HCEC 1CT (cell line): Measurements from ENCODE around the gene EIF4B.
"Not testable (repeated sequence)": the region's sequence is repeated elsewhere in the genome, so short reads cannot be mapped to it uniquely, and the experiment has no call there.

Source experiments
- DNase-seq: peaks from one replicate; pipeline ENCODE4 v3.0.0-alpha.2; 2017

Gene EIF4B

DNA sequence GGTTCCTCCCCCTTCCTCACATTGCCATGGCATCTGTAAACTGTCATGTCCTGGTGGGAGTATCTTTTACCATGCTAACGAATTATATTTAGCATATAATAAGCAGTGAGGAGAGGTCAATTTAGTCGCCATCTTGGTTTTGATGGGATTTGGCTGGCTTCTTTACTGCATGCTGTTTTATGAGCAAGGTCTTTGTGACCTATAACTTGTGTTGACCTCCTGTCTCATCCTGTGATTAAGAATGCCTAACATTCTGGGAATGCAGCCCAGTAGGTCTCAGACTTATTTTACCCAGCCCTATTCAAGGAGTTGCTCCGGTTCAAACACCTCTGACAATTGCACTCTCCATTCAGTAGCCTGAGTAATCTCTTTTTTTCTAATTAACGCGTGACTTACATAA is 2.1 kb upstream of the EIF4B start:
- peak; percentile 55 for DNase-seq

DNA sequence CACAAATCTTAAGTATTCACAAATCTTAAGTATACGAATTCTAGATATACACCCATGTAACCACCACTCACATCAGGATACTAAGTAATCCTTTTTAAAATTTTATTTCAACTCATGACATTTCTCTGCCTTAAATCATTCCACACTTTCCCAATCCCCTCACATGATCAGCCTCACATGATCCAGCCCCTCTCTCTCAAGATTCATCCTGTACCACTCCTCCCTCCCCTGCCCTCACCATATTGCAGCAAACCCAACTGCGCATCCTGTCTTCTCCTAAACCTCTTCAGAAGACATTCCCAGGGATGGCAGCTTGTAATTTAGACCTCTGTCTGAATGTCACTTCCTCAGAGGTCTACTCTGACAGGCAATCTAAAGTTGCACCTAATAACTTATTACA is 1.7 kb upstream of the EIF4B start:
- DNase-seq: peak; percentile 13

DNA sequence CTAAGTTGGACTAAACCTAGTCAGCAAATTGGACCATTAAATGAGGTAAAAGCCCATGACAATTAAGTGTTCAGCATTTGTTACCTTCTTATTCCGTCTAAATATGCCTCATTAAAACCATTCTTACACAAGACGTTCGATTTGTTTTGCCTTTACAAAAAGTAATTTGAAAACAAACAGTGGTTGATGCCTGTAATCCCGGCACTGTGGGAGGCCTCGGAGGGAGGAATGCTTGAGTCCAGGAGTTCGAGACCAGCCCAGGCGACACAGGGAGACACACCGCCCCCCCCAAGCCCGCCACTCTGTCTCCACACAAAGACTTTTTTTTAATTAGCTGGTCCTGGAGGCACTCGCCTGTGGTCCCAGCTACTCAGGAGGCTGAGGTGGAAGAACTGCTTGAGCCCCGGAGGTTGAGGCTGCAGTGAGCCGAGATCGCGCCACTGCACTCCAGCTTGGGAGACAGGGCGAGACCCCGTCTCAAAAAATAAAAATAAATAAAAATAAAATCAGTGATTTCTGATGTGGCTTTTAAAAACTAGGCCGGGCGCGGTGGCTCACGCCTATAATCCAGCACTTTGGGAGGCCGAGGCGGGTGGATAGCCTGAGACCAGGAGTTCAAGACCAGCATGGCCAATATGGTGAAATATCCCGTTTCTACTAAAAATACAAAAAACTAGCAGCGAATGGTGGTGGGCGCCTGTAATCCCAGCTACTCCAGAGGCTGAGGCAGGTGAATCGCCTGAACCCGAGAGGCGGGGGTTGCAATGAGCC is 856 bp upstream of the EIF4B start:
- no peak for DNase-seq

DNA sequence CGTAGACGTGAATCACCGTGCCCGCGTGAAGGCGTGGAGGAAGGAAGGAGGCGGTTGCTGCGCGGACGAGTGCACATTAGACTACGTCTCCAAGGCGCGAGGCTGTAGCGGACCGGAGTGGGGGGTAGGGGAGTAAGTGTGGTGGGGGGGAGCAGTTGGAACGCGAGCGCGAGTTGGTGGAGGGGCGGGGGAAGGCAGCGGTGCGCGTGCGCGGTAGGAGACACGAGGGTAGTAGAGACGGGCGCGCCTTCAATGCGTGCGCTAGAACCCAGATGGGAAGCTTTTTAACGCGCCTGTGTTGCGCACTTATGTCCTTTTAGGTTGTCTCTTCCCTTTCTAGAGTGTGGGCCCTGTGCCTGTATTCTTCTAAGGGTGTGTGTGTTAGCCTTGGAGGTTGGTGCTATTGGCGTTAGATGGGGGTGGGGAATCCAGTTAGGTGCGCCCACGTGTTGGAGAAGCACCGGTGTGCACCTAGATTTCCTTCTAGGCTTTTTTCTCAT is 604 bp downstream of the EIF4B start:
- DNase-seq: peak; percentile 70

DNA sequence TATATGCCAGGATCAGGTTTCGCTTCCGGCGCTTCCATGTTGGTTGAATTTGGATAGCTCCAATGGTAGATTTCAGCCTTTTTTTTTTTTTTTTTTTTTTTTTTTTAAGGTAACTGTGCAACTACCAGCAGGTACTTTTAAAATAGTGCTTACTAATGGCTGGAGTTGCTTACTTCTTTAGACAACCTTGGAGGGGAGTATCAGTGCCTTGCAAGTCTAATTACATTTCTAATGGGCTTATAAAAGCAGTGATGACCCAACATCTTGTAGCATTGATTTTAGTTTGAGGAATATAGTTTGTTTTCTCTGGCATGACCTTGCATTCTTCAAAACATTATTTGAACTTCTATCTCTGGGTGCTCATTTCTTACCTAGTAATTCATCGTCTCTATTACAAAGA is 1.1 kb downstream of the EIF4B start:
- DNase-seq: no peak

DNA sequence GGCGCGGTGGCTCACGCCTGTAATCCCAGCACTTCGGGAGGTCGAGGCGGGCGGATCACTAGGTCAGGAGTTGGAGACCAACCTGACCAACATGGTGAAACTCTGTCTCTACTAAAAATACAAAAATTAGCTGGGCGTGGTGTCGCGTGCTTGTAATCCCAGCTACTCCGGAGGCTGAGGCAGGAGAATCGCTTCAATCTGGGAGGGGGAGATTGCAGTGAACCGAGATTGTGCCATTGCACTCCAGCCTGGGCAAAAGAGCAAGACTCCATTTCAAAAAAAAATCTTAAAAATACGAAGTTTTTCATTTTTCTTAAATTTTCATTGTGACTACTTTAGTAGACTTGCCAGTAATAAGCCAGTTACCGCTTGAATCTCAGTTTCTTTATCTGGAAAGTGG is 2.5 kb downstream of the EIF4B start:
- DNase-seq: not testable (repeated sequence)

DNA sequence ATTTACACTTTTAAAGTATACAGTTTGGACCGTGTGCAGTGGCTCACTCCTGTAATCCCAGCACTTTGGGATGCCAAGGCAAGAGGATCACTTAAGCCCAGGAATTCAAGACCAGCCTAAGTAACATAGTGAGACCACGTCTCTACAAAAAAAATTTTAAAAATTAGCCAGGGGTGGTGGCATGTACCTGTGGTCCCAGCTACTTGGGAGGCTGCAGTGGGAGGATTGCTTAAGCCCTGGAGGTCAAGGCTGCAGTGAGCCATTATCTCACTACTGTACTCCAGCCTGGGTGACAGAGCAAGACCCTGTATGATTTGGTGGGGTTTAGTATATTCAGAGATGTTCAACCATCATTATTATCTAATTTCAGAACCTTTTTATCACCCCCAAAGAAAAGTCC is 4.7 kb downstream of the EIF4B start:
- DNase-seq: no peak

DNA sequence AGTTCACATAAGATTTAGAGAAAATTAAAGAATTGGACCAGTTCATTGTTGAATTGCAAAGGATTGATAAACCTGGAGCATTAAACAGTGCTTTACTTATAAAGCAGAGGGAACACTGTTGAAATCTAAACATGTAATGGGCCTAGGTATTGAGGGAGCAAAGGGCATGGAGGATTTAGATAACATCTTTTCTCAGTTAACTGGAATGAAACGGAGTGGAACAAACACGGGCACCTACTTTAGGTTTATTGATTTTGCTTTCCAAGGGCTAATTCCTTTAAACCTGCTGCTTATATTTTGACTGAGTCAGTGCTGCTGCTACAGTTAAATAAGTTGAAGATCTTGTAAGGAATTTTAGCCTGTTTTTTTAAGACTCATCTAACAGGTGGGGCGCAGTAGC is 5.6 kb downstream of the EIF4B start:
- no peak for DNase-seq

DNA sequence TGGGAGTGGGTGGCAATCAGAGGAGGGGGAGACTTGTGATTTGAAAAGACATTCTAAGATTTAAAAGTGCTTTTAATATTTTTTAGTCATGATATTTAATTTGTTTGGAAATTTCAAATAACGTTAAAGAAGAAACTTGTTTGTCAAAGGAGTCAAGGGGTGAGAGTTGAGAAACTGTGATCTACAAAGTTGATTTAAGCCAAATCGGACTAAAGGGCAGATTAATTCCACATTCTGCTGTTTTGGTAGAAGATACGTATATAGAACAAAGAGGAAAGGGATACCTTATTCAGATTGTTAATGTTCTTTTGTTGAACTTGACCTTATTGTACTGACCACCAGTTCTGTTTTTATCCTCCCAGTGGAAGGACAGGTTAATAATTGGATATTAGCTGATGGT is 6.7 kb downstream of the EIF4B start:
- no peak for DNase-seq

DNA sequence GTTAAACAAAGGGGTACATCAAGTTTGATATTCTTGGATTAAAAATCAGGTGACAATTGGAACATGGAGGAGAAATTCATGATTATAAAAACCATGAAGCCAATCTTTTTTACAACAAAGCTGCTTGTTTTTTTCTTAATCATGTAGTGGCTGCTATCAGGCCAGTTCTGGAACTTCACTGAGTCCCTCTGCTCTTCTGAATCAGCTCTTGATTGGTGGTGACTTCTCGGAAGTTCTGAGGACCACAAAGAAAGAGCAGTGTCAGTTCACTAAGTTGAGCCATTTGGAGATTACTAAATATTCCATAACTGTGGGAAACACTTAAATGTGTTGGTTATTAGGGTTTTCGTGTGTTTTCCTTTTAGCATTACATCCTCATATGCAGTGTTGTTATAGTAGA is 8.5 kb downstream of the EIF4B start:
- no peak for DNase-seq

DNA sequence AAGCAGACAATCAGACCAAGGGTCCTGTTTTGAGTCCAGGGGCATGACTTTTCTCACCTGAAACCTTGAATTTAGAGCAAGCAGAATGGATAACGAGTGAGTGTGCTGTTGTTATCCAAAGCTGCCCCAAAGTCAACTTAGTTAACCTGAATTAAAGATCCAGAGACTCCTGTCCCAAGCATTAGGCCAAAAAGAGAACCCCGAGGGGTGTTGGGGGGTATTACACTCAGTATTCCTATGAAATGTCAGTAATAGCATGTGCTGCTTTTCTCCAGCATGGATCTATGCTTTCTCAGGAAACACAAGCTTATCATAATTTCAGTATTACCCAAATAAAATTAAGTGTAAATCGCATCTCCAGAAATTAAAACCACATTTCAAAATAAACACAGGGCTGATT is 19.0 kb downstream of the EIF4B start:
- no peak for DNase-seq

DNA sequence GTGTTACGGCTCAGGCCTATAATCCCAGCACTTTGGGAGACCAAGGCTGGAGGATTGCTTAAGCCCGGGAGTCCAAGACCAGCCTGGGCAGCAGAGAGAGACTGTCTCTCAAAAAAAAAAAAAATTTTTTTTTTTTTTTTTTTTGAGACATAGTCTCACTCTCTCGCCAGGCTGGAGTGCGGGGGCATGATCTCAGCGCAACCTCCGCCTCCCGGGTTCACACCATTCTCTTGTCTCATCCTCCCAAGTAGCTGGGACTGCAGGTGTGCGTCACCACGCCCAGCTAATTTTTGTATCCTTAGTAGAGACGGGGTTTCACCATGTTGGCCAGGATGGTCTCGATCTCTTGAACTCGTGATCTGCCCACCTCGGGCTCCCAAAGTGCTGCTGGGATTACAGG is 20.8 kb downstream of the EIF4B start:
- DNase-seq: not testable (repeated sequence)

DNA sequence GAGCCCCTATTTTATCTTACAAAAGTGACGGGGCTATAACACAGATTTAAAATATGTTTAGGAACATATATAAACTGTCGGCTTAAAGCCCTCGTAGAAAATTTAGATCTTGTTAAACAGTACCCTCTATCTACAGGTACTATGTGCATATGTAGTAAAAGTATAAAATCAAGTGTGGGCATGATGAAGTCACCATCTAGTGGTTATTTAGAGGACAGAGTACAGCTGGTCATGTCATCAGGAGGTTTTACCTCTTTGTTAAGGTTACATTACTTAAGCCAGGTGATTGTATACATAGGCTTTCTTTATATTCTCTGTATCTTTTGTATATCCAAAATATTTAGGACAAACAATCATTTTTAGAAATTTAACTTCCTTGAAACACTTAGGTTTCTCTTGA is 25.4 kb downstream of the EIF4B start:
- no peak for DNase-seq

DNA sequence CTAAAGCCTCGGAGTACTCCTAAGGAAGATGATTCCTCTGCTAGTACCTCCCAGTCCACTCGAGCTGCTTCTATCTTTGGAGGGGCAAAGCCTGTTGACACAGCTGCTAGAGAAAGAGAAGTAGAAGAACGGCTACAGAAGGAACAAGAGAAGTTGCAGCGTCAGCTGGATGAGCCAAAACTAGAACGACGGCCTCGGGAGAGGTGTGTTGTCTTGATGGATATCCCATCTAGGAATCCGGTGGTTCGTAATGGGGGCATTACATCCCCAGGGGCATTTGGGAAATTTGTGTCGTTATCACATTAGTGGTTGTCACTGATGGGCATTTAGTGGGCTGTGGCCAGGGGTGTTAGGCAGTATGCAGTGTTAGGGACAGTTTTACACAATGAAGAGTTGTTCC is 27.6 kb downstream of the EIF4B start:
- DNase-seq: not testable (repeated sequence)

DNA sequence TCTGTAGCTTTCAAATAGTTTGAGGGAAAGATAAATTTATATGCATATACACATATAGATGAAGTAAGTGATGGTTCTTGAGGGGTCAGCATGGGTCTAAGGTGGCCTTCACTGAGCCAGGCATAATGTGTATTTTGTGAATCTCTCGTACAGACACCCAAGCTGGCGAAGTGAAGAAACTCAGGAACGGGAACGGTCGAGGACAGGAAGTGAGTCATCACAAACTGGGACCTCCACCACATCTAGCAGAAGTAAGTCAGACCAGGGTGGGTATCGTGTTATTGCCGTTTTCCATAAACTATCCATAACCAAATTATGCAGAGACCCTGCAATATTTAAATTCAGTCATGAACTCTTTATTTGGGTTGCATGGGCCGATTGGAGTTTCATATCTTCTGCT is 28.2 kb downstream of the EIF4B start:
- no peak for DNase-seq

DNA sequence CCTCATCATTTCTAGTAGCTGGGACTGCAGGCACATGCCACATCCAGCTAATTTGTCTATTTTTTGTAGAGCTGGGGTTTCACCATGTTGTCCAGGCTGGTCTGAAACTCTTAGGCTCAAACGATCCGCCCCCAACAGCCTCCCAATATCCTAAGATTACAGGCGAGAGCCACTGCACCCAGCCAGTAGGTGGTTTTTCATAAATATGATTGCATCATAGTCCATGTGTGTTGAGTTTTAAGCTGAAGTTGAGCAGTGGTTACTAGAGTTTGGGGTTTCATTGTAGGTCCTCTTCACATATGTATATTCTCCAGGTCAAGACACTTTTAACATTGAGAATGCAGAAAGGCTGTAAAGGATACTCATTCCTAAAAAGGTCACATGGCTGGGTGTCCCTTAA is 30.5 kb downstream of the EIF4B start:
- no peak for DNase-seq

DNA sequence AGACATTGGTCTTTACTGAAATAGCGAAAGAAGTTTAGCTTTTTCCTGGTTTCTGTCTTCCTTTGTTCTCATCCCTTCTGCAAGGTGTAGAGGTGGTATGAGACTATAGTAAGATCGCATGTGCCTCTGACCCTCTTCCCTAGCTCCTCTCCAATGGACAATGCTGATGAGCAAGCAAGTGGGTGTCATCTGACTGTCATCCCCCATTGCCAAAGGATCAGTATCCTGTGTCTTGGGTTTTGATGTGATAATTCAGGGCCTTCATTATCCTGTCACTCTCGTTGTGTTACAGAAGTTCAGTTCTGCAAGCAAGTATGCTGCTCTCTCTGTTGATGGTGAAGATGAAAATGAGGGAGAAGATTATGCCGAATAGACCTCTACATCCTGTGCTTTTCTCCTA is 33.6 kb downstream of the EIF4B start:
- no peak for DNase-seq

DNA sequence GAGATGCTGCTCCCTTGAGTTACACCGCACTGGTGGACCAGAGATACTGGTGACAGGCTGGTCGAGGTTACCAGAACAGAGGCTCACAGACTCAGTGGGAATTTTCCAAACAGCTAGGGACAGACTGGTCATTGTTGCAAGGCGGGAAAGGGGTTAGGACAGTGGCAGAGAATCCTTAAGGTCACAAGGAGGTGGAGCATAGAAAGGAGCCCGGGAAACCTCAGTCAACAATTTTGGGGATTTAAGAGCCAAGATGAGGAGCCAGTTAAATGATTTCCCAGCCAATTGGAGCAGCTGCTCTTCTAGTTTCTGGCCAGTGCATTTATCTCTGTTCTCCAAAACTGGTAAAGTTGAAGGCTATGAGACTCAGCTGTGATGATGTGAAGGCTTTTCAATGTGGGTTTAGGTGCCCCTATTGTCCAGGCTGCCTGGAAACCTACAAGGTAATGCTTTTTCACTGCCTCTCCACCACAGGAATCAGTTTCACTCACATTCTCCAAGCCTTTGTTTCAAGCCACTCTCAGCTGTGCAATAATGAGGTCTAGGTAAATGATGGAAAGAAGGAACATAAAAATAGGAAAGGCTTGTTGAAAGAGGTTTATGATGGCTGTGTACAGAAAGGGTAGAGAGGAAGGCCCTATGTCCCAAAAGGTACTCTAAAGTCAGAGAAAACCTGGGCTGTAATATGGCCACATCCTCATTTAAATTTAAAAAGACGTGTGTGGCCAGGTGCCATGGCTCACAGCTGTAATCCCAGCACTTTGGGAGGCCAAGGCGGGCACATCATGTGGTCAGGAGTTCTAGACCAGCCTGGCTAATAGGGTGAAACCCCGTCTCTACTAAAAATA is 36.6 kb downstream of the EIF4B start:
- DNase-seq: no peak

DNA sequence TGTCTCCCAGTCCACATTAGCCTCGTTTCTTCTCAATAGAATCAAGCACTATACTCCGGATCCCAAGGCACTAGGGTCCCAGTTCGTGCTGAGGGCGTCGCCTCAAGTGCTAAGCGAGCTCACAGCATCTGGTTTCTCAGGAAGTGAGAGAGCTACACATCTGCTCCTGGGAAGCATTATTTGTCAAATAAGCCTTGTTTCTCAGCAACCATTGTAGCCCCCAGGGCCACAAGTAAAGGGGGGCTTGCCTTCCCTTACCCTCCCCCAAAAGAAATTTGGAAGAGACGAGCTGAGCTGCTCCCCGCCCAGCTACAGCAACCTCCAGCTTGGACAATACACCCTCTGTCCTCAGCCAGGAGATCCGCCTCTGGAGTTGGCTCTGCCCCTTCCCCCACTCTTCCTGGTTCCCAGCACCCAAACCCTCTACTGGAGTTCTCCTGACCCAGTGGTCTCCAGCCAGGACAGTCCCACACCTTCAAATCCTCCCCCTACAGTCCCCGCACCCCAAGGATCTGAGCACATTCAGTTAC is 37.9 kb downstream of the EIF4B start:
- no peak for DNase-seq

DNA sequence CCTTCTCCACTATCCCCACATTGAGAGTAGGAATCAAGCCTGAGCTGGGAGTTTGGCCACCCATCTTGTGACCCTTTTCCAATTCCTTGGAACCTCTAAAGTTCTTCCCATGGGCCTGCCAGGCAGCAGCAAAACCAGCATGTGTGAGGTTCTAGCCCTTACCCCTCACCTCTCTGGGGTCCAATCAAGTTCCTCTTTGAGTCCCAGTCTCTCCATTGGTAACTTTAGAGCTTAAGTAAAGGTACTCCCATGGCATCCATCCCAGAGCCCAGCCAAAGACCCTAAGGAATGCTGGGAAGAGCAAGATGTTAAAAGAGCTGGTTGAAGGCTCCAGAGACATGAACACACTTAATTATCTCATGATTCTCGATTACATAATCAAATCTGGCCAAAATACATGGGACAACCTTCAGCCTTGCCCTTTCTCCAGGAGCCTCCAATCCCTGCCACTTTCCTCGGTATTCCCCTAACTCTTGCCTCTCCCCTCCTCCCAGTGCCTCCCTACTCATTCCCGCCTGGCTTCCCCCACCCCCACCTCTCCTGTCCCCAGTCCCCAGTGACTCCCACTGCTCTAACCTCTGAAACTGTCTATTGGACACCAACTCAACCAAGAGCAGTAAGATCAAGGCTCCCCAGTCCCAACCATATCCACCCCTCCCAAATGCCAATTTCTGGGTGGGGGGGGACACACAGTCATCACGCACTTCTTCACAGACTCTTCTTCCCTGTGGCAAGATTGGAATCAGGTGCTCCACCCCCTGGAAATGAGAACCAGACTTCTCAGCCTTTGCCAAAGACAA is 38.8 kb downstream of the EIF4B start:
- no peak for DNase-seq

DNA sequence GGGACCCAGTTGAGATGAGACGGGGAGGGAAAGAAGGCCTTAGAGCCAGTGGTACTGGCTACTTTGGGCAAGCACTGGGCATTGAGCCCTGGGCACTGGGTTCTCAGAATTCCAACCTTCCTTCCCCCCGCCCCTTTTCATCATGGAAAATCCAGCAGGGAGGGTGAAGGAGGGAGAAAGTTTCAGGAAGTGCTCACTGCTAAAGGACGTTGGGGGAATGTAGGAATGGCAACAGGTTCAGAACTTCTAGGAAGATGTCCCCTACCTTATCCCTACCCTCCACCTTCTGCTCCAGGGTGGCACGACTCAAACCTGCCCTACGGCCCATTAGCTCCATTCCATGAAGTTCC is 39.4 kb downstream of the EIF4B start:
- no peak for DNase-seq

DNA sequence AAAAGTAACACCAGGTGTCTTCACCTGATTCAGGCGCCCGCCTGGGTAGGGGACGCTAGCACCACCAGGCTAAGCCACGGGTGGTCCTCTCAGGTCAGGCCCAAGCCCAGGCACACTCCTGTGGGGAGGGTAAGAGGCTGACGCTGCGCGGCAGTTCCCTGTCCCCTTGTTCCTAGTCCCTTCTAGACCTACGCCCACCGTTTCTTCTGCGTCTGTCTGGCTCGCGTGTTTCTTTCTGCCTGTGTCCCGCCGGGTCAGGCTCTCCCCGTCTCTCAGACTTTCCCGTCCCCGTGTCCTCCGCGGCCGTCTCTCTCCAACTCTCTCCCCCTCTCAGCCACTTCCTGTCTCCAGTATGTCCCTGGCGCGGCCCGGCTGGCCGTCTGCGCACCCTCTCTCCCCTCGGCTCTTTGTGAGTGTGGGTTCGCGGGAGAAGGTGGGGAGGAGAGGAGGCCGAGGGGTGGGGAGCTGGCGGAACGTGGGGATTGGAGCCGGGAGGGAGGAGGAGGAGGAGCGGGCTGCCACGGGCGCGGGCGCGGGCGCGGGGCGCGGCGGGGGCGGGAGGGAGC is 40.5 kb downstream of the EIF4B start:
- peak; percentile 86 for DNase-seq
